GM12875 (cell line): ENCODE data around the gene CD2BP2.

Source experiments
- H3K4me3 ChIP-seq: one replicate; pipeline ENCODE4 v1.5.1; 2011; ENCODE audit warnings: low read depth, low read length, control low read depth
- TF ChIP-seq, protein P1 (sequence below): IDR thresholded peaks from 2 replicates; pipeline ENCODE4 v1.5.1; 2011; ENCODE audit warnings: low read depth, mild to moderate bottlenecking, control low read depth, inconsistent platforms, low read length, moderate library complexity, borderline replicate concordance; ENCODE audit not compliant: insufficient read depth

Gene CD2BP2

DNA sequence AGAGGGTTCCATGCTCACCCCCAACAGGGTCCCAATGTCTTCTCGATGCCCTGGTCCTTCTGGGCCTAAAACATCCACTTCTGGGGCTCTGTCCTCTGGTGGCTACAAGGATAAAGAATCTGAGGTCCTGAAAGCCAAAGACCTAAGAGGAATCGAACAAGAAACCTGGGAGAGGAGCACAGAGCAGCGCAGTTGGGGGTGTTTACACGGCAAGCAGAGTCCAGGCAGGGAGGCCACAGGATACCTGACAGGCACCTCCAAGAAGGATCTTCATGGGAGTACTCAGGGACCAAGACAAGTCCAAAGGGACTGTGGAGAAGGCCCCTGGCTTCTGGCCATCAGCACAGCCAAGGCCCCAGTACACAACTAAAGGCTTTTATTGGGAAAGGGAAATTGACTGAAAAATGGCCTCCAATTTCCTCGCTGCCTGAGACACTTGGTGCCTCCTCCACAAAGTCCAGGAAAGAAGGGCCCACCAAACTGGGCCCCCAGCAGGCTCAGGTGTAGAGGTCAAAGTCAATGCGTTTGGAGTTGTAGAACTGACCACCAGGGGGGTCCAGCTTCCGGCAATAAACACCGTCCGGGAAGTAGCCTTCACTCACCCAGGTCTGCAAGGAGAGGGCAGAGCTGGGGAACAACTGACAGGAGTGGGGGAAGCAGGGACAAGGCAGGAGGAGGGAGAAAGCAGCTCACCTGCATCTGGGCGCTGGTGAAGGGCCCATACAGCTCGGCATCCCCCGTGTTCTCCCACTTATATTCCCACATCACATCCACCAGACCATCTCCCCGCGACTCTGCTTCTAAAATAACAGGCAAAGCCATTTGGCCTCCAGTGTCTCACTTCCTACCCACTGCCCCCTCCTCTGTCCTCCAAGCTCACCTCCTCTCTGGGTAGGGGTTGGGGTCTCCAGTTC, 2.4 kb downstream of the CD2BP2 start:
- TF ChIP-seq, protein P1, sequence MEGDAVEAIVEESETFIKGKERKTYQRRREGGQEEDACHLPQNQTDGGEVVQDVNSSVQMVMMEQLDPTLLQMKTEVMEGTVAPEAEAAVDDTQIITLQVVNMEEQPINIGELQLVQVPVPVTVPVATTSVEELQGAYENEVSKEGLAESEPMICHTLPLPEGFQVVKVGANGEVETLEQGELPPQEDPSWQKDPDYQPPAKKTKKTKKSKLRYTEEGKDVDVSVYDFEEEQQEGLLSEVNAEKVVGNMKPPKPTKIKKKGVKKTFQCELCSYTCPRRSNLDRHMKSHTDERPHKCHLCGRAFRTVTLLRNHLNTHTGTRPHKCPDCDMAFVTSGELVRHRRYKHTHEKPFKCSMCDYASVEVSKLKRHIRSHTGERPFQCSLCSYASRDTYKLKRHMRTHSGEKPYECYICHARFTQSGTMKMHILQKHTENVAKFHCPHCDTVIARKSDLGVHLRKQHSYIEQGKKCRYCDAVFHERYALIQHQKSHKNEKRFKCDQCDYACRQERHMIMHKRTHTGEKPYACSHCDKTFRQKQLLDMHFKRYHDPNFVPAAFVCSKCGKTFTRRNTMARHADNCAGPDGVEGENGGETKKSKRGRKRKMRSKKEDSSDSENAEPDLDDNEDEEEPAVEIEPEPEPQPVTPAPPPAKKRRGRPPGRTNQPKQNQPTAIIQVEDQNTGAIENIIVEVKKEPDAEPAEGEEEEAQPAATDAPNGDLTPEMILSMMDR: no peak
- H3K4me3 ChIP-seq: no peak overlapping the region

DNA sequence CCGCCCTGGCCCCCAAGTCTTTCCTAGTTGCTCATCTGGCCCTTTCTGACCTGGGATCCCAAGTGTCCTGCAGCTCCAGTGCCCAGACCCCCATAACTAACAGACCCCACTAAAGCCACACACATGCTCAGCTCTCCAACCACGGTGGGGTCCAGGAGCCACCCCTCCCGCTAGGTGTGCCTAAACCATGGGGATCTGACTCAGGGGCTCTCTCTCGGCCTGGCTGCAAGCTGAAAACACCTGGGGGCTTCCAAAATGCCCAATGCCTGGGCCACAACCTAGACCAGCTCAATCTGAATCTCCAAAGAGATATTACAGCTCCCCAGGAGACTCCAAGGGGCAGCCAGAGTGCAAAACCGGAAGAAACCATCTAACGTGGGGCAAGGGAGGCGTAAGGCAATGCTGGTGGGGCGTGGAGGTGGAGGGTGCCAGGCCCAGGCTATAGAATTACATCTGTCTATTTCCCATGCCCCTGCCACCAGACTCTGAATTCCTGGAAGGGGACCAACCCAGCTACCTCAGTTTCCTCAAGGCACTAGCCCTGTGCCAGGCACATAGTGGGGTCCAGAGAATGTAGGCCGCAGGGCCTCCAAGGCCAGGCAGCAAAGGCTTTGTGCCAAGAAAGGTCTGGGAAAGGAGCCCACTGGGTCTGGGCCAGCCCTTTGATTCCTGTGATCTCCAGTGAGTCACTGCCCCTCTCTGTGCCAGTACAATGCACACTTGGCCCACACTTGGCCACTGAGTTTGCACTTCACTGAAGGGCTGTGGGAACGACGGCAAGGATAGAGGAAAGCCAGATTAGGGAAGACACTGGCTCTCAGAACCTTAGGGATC, 3.3 kb downstream of the CD2BP2 start:
- H3K4me3 ChIP-seq: no peak overlapping the region
- TF ChIP-seq, protein P1: no peak

DNA sequence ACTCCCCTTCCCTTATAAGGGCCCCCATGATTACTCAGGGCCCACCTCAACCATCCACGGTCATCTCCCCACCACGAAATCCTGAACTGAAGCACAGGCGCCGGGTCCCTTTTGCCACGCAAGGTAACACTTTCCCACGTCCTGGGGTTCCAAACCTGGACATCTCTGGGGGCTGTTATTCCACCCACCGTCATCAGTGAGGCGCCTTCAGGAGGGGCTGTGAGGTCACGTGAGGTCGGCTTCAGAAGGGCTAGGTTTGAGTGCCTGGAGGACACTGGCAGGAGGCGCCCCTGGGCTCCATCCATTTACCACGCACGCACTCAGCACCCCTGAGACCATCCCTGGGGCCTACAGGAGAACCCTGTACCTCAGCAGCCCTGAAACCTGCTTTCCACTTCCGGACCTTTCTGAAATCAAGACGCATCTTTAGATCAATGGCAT, 4.1 kb downstream of the CD2BP2 start:
- TF ChIP-seq, protein P1: no peak
- no peak overlapping the region for H3K4me3 ChIP-seq

DNA sequence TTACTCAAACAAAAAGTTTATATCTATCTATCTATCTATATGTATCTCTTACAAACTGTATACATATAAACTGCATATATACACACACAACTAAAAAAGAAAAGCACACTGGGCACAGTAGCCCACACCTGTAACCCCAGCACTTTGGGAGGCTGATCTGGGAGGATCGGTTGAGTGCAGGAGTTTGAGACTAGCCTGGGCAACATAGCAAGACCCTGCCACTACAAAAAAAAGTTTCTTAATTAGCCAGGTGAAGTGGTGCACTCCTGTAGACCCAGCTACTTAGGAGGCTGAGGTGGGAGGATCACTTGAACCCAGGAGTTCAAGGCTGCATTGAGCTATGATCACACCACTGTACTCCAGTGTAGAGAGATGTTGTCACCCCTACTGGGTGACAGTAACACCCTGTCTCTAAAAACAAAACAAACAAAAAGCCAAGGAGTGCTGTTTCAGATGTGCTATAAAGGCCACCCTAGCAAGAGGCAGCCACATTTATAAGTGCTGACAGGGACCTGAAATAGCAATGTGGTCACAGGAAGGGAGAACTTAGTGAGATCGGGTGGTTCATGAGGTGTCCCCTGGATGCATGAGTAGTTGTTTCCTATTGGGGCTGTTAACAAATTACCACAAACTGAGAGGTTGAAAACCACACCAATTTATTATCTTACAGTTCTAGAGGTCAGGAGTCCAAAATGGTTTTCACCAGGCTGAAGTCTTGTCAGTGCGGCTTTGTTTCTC, 4.8 kb downstream of the CD2BP2 start:
- H3K4me3 ChIP-seq: no peak overlapping the region
- TF ChIP-seq, protein P1: no peak

DNA sequence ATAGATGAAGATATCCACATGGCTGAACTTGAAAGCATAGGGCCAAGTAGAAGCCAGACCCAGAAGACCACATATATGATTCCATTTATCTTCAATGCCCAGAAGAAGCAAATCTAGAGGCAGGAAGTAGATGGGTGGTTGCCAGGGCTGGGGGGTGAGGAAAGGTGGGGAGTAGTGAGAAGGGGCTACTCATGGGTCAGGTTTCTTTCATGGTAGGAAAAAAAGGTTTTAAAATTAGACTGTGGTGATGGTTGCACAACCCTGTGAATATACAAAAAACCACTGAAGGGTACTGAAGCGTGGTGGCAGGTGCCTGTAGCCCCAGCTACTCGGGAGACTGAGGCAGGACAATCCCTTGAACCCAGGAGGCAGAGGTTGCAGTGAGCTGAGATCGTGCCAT, 5.4 kb downstream of the CD2BP2 start:
- H3K4me3 ChIP-seq: no peak overlapping the region
- TF ChIP-seq, protein P1: no peak

DNA sequence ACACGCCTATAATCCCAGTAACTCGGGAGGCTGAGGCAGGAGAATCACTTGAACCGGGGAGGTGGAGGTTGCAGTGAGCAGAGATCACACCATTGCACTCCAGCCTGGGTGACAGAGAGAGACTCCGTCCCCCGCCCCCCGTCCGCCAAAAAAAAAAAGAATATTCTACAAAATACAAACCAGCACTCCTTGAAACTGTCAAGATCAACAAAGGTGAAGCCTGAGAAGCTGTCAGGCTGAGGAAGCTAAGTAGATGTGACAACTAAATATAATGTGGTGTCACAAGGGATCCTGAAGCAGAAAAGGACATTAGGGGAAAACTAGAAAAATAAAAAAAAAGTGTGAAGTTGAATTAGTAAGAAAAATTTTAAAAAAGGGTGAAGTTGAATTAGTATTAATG, 6.2 kb downstream of the CD2BP2 start:
- H3K4me3 ChIP-seq: no peak overlapping the region
- TF ChIP-seq, protein P1: no peak
